CD4-positive, alpha-beta T cell treated with Interferon alpha-2 for 1 hour (primary cell): ENCODE measurements around the gene RAB40B.

Source experiments
- DNase-seq, 2 donors: peaks; one replicate each; pipeline ENCODE4 v3.0.0-alpha.2; 2020 to 2022

RAB40B gene

GRCh38 chr17:82713071-82713723 lies 14.7 kb upstream of the RAB40B start:
- no peak for DNase-seq

GRCh38 chr17:82710499-82711232 lies 12.2 kb upstream of the RAB40B start:
- DNase-seq, result no peak

GRCh38 chr17:82709676-82710498 lies 11.4 kb upstream of the RAB40B start:
- no peak for DNase-seq

- no peak for DNase-seq
These were observed 10.7 kb upstream of the RAB40B start for GRCh38 chr17:82709024-82709675.

- no peak for DNase-seq
These were observed 7.3 kb upstream of the RAB40B start for GRCh38 chr17:82705756-82706155.

GRCh38 chr17:82704886-82705285 lies 6.4 kb upstream of the RAB40B start:
- no peak for DNase-seq

GRCh38 chr17:82703935-82704865 lies 5.7 kb upstream of the RAB40B start:
- no peak for DNase-seq

- no peak for DNase-seq
These were observed 4.7 kb upstream of the RAB40B start for GRCh38 chr17:82703036-82703745.

GRCh38 chr17:82702231-82702927 lies 3.9 kb upstream of the RAB40B start:
- DNase-seq, result no peak

- DNase-seq, result no peak
These were observed 1.1 kb upstream of the RAB40B start for GRCh38 chr17:82699551-82699950.

GRCh38 chr17:82698974-82699442 lies 510 bp upstream of the RAB40B start:
- DNase-seq, result no peak

GRCh38 chr17:82697808-82698064 lies 762 bp downstream of the RAB40B start:
- no peak for DNase-seq

- DNase-seq, result peak in 1 of 2 donors; percentile 13
These were observed 1.3 kb downstream of the RAB40B start for GRCh38 chr17:82696916-82697807.

- no peak for DNase-seq
These were observed 2.2 kb downstream of the RAB40B start for GRCh38 chr17:82696259-82696658.

- no peak for DNase-seq
These were observed 3.9 kb downstream of the RAB40B start for GRCh38 chr17:82694647-82695046.

- no peak for DNase-seq
These were observed 5.2 kb downstream of the RAB40B start for GRCh38 chr17:82693168-82693867.

GRCh38 chr17:82692268-82692667 lies 6.2 kb downstream of the RAB40B start:
- DNase-seq, result no peak

- no peak for DNase-seq
These were observed 6.8 kb downstream of the RAB40B start for GRCh38 chr17:82691714-82692113.
